ENCODE measurements around the gene LRMDA.

- TF ChIP-seq CTCF (IDR thresholded peaks at IDR 0.05) (no peak), EP300 (IDR thresholded peaks at IDR 0.05) (no peak), POLR2AphosphoS5 (IDR thresholded peaks at IDR 0.05) (no peak)
Observed at GRCh38 chr10:75941223-75941801, 509.9 kb downstream of the LRMDA start.
